ENCODE results near the gene CENPL. TPM values are rescaled to one million over a fixed set of nuclear protein-coding genes. Genes with fewer than 3 reads are reported as not detected.
"Not testable (repeated sequence)": the region's sequence is repeated elsewhere in the genome, so short reads cannot be mapped to it uniquely, and the experiment has no call there.

CENPL gene
- total and polyA plus RNA-seq, 2 donors from 2014 or later: 0.71 to 3.7 TPM

DNA sequence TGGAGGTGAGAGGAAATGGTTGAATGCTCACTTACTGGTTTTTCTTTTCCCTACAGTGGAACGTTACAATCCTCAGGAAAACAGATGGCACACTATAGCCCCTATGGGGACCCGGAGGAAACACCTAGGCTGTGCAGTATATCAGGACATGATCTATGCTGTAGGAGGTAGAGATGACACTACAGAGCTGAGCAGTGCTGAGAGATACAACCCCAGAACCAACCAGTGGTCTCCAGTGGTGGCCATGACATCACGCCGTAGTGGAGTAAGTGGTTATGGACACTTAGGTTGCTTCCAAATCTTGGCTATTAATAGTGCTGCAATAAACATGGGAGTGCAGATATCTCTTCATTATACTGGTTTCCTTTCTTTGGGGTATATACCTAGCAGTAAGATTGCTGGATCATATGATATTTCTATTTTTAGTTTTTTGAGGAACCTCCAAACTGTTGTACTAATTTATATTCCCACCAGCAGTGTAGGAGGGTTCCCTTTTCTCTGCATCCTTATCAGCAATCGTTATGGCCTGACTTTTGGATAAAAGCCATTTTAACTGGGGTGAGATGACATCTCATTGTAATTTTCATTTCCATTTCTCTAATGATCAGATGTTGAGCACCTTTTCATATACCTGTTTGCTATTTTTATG lies 49.0 kb downstream of the CENPL start:
- no peak for TF ChIP-seq CTCF (IDR thresholded peaks at IDR 0.05; ENCODE audit: borderline replicate concordance, extremely low read depth, insufficient read depth)
- H3K4me3 ChIP-seq (ENCODE audit: low read length in 3 of 3): no peak overlapping the region
- peaks cover 12 to 34% (median 26%) of the 10 kb centered on the region in 3 donors for H3K36me3 ChIP-seq (ENCODE audit: control insufficient read depth in 2 of 3, insufficient read depth in 3 of 3, low read length in 3 of 3)
- no peak for DNase-seq
- intact Hi-C loops (cut with DNase I): no loop called here
- FAIRE-seq: no peak
- no peaks in the 10 kb centered on the region for H3K4me1 ChIP-seq (ENCODE audit: control insufficient read depth in 2 of 3, insufficient read depth in 2 of 3, low read depth in 1 of 3, low read length in 3 of 3)
- H3K9me3 ChIP-seq (ENCODE audit: control insufficient read depth in 2 of 3, insufficient read depth in 1 of 3, low read length in 3 of 3): no peaks in the 10 kb centered on the region
- H3K9ac ChIP-seq (ENCODE audit: low read length in 3 of 3): no peak overlapping the region
- H3K27ac ChIP-seq (ENCODE audit: low read depth in 2 of 2, low read length in 2 of 2): no peak overlapping the region
- H3K27me3 ChIP-seq (ENCODE audit: control insufficient read depth, insufficient read depth, low read length): no peaks in the 10 kb centered on the region

DNA sequence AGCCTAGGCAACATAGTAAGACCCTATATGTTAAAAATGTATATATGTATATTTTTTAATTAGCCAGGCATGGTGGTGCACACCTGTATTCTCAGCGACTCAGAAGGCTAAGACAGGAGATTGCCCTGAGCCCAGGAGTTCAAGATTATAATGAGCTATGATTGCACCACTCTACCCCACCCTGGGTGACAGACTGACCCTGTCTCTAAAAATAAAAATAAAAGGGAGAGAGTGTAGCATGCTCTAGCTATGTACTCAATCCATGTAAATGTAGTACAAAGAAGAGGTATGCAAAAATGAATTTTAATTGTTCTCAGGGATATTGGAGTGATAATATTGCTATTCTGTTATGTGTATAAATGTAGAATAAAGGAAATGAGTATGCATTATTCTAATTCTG lies 53.1 kb downstream of the CENPL start:
- Histone ChIP-seq H3K9ac (ENCODE audit: low read length in 3 of 3) (no peak overlapping the region), H3K4me3 (ENCODE audit: low read length in 3 of 3) (no peak overlapping the region), H3K36me3 (ENCODE audit: control insufficient read depth in 2 of 3, insufficient read depth in 3 of 3, low read length in 3 of 3) (peaks cover 7 to 19% (median 18%) of the 10 kb centered on the region in 3 donors), H3K9me3 (ENCODE audit: control insufficient read depth in 2 of 3, insufficient read depth in 1 of 3, low read length in 3 of 3) (no peaks in the 10 kb centered on the region), H3K27me3 (ENCODE audit: control insufficient read depth, insufficient read depth, low read length) (no peaks in the 10 kb centered on the region), H3K4me1 (ENCODE audit: control insufficient read depth in 2 of 3, insufficient read depth in 2 of 3, low read depth in 1 of 3, low read length in 3 of 3) (no peaks in the 10 kb centered on the region), H3K27ac (ENCODE audit: low read depth in 2 of 2, low read length in 2 of 2) (no peak overlapping the region)
- TF ChIP-seq CTCF (IDR thresholded peaks at IDR 0.05; ENCODE audit: borderline replicate concordance, extremely low read depth, insufficient read depth): no peak
- intact Hi-C loops (cut with DNase I): no loop called here
- DNase-seq (no peak), FAIRE-seq (no peak)

DNA sequence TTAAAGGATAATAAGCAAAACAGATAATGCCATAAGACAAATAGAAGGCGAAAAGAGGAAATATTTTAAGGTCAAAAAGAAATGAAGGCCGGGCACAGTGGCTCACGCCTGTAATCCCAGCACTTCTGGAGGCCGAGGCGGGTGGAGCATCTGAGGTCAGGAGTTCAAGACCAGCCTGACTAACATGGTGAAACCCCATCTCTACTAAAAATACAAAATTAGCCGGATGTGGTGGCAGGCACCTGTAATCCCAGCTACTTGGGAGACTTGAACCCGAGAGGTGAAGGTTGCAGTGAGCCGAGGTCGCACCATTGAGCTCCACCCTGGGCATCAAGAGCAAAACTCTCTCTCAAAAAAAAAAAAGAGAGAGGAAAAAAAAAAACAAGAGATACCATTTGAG lies 54.4 kb downstream of the CENPL start:
- intact Hi-C loops (cut with DNase I): not testable (repeated sequence)

GRCh38 chr1:173768827-173769226 lies 55.9 kb downstream of the CENPL start:
- H3K4me3 ChIP-seq (ENCODE audit: low read length in 3 of 3): no peak overlapping the region
- peaks cover 0 to 1% (median 0%) of the 10 kb centered on the region in 3 donors for H3K9me3 ChIP-seq (ENCODE audit: control insufficient read depth in 2 of 3, insufficient read depth in 1 of 3, low read length in 3 of 3)
- no peak for TF ChIP-seq CTCF (IDR thresholded peaks at IDR 0.05; ENCODE audit: borderline replicate concordance, extremely low read depth, insufficient read depth)
- no peaks in the 10 kb centered on the region for H3K27me3 ChIP-seq (ENCODE audit: control insufficient read depth, insufficient read depth, low read length)
- H3K4me1 ChIP-seq (ENCODE audit: control insufficient read depth in 2 of 3, insufficient read depth in 2 of 3, low read depth in 1 of 3, low read length in 3 of 3): no peaks in the 10 kb centered on the region
- H3K36me3 ChIP-seq (ENCODE audit: control insufficient read depth in 2 of 3, insufficient read depth in 3 of 3, low read length in 3 of 3): peaks cover 0 to 6% (median 3%) of the 10 kb centered on the region in 3 donors
- intact Hi-C loops (cut with DNase I): no loop called here
- H3K9ac ChIP-seq (ENCODE audit: low read length in 3 of 3): no peak overlapping the region
- no peak overlapping the region for H3K27ac ChIP-seq (ENCODE audit: low read depth in 2 of 2, low read length in 2 of 2)
- no peak for DNase-seq
- no peak for FAIRE-seq

More for the DNA sequence above, 54.4 kb downstream of the CENPL start:
- H3K27ac ChIP-seq (ENCODE audit: low read depth in 2 of 2, low read length in 2 of 2); H3K9ac ChIP-seq (ENCODE audit: low read length in 3 of 3); FAIRE-seq; H3K9me3 ChIP-seq (ENCODE audit: control insufficient read depth in 2 of 3, insufficient read depth in 1 of 3, low read length in 3 of 3); DNase-seq; H3K4me1 ChIP-seq (ENCODE audit: control insufficient read depth in 2 of 3, insufficient read depth in 2 of 3, low read depth in 1 of 3, low read length in 3 of 3); H3K4me3 ChIP-seq (ENCODE audit: low read length in 3 of 3); H3K27me3 ChIP-seq (ENCODE audit: control insufficient read depth, insufficient read depth, low read length): not testable (repeated sequence)
- H3K36me3 ChIP-seq (ENCODE audit: control insufficient read depth in 2 of 3, insufficient read depth in 3 of 3, low read length in 3 of 3): peaks cover 3 to 13% (median 9%) of the 10 kb centered on the region in 3 donors

All from kidney (tissue), 14 donors.